HG02623 (cell line): Measurements from ENCODE around the gene AP1M1.

ENCODE experiments used
- ATAC-seq: cut with Tn5 transposase; IDR thresholded peaks from one replicate; pipeline ENCODE4 v1.9.1; 2021; ENCODE audit warnings: moderate library complexity; ENCODE audit not compliant: unreplicated experiment

The AP1M1 gene

DNA sequence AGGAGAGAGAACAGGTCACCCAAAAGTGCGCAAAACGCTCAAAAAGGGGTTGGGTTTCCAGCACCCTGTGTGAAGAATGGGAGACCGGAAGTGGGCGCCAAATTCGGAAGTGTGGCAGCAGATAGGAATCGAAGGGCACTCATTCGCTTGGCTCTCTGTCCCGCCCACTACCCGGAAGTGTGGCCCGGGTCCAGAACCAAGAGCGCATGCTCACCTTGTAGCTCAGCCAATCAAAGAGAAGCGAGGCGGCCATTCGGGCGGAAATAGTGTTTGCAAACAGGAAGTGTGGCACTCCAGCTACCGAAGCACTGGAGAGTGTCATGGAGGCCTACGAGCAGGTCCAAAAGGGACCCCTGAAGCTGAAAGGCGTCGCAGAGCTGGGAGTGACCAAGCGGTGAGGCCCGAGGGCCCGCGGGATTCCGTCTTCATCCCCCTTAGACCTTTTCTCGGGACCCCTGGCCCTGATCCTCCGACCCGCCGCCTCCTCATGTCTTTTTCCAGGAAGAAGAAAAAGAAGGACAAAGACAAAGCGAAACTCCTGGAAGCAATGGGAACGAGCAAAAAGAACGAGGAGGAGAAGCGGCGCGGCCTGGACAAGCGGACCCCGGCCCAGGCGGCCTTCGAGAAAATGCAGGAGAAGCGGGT lies 12.5 kb upstream of the AP1M1 start, which contains the start of gene FAM32A:
Gene FAM32A (plus strand): TSS at position 288 of the 645 bp plus-strand sequence. CDS start 33 bp downstream, at position 321.
- peak; percentile 92 for ATAC-seq

DNA sequence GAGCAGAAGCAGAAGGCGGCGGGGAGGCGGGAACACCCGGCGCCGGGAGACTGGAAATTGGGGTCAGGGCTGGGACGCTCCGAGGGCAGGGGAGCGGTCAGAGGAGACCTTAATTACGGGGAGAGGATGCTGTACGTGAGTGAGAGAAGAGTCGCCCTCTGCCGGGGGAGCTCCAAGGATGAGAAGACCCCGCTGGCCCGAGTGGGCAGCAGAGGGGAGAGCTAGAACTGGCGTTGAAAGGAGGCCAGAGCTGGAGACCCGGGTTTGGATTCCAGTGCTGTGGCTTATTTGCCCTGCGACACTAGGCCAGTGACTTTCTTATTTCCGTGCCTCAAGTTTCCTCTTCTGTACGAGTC lies 12.0 kb upstream of the AP1M1 start:
- ATAC-seq: no peak

DNA sequence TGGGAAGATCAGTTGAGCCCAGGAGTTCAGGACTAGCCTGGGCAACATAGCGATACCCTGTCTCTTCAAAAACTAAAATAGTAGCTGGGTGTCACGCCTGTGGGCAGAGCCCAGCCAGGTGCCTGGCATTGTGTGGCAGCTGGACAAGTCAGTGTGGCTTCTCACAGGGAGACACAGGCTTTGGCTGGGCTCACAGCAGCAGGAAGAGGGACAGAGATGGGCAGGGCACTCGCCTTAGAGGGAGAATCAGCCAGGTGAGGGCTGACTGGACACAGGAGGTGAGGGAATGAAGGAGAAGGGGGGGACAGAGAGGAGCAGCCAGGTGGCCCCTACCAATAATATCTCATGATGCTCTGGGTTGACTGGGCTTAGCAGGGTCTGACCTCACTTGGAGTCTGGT lies 9.2 kb upstream of the AP1M1 start:
- ATAC-seq: no peak

DNA sequence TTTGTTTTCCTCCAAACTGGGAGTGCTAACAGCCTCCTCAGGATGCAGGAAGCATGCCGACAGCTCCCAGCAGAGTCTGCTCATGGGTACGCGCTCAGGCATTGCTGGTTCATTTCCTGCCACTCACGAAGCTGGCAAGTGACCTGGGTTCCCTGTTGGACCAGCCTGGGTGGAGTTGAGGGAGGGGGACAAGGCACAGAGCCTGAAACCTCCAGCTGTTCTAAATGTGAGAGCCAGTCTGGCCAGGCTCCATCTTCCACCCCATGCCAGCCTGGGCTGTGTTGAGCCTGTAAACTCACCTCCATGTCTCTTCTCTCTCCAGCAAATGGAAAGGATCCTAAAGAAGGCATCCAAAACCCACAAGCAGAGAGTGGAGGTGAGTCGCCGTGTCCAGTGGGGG lies 7.5 kb upstream of the AP1M1 start:
- ATAC-seq: no peak

DNA sequence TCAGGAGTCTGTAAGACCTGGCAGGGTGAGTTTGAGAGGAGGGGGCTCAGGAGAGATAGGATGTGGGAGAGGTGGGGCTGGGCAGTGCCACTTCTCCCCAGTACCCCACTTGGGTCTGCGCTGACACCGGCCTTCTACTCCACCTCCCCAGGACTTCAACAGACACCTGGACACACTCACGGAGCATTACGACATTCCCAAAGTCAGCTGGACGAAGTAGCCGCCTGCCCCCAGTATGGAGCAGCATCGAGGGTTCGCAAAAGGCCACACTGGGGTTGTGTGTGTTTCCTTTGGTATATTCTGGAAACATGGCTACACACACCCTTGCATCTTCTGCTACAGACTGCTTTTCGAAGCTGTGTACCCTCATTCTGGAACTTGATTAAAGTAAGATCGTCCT lies 7.0 kb upstream of the AP1M1 start:
- no peak for ATAC-seq

DNA sequence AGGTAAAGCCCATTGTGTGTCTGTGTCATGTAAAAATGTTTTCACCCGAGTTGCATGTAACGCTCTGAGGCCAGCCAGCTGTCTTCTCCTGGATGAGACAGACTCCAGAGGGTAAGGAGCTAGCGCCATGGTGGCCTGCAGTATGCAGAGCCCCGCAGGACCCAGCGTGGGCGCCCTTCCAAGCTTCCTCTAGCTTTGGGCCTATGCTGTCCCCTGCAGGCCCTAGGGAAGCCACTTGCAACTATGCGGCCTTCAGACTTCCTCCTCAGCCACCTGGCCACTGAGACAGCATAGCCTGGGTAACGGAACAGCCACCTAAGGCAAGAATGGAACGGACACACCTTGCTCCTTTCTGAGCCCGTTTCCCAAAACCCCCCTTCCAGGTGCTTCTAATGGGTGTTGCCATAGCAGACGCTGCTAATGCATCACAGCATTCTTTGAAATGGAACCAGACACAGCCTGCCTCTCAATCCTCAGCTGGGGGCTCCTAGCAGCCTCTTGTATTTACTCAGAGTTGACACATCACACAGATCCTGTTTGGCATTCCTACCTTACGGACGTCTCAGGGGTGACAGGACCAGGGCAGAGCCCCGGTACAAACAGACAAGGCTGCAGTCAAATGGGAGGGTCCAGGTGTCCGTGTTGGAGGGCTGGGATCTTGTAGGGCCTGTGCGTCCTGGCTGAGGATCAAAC lies 6.3 kb upstream of the AP1M1 start:
- no peak for ATAC-seq

DNA sequence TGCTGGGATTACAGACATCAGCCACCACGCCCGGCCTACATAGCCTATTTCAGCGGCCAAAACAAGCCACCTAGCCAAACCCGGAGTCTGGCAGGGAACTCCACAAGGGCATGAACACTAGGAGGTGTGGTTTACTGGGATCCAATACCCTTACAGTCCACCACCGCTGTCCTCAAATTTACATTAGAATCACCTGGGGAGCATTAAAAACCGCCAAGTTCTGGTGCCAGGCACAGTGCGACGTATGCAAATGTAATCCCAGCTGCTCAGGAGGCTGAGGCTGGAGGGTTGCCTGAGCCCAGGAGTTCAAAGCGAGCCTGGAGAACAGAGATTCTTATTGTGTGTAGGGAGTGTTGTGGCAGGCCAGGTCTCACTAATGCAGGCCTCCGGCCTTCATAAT lies 4.2 kb upstream of the AP1M1 start:
- ATAC-seq: no peak

DNA sequence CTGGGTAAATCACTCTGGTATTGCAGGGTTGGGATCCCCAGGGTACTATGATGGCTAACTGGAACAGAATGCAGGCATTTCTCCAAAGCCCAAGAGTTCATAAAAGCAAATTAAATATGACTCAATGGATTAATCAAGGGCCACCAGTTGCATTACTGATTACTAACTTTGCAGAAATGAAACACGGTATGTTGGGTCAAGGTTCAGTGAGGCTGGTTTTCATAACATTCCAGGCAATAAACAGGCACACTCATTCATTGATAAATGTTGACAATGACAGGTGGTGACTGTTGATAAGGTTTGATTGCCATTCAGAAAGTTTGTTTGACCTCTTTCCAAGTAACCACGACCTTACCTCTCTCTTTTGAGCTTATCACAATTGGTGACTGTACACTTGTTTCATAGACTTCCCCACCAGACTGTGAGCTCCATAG lies 506 bp upstream of the AP1M1 start:
- ATAC-seq: no peak

DNA sequence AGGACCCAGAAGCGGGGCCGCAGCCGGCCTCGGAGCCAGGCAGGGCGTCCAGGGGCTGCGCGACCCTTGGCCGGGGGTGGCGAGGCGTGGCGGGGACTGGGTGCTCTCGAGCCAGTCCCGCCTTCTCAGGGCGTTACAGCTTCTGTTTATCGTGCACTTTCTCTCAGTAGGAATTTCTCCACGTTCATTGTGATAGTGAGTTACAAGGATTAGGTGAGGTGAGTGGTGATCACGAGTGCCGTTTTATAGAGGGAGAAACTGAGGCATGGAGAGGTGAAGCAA lies 600 bp downstream of the AP1M1 start:
- ATAC-seq: peak; percentile 2

DNA sequence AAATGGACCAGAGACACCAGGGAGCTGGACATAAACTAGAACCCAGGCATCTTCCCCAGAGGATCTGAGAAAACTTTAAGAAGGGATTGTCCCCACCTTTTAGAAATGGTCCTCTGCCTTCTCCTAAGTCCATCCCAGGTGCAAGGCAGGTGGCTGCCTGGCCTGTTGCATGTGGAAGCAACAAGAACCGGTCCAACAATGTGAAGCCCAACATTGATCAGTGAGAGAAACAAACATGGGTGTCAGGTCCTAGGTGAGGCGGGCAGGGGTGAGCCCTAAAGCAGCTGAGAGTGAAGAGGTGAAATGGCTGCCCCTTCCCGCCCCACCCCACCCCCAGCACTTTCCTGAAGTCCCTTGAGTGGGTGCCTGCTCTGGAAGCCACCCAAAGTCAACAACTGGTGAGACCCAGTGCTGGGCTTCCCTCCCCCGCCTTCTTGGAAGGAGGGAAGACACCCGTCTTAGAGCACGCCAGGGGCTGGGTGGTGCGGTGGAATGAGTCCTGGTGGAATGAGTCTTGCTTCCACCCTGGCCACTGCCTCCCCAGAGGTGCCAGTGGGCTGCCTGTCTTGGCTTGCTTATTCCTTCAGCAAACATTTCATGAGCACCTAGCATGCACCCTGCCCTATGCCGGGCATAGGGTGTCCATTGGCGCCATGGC lies 1.7 kb downstream of the AP1M1 start:
- no peak for ATAC-seq

DNA sequence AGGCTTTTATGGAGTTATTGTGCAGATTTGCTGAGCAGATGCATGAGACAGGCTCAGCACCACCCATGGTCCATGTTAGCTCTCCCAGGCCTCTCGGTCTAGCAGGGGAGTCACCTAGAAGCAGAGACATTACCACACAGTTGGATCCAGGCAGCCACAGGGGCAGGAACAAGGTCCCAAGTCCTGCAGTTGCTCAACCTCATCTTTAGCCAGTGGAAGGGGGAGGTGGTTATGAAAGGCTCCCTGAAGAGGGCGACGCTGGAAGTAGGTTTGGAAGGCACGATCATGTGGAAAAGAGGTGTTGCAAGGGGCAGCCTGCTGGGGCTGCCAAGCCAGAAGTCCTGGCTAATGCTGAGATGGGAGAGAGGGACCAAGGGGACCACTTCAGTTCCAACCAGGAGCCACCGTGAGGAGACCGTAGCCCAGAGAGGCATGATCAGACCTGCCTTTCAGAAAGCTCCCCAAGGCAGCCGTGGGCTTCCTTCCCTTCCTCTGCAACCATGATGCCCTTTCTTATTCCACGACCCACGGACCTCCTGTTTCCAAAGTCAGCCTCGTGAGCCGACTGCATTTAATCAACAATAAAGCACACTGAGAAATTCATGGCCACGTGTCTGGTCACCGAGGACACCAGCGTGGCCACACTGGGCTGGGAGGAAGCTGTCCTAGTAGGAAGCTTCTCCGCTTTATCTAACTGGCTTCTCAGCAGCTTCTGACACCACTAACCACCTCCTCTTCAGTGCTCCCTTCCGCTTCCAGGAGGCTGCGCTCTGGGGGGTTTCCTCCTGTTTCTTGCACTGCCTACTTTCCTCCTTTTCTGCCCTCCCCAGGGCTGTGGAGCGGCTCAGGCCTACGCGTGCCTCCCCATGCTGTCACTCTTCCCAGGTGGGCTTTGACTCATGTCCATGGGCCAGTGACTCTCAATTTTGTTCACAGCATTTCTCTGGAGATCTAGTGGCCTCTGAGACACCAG lies 2.6 kb downstream of the AP1M1 start:
- no peak for ATAC-seq

DNA sequence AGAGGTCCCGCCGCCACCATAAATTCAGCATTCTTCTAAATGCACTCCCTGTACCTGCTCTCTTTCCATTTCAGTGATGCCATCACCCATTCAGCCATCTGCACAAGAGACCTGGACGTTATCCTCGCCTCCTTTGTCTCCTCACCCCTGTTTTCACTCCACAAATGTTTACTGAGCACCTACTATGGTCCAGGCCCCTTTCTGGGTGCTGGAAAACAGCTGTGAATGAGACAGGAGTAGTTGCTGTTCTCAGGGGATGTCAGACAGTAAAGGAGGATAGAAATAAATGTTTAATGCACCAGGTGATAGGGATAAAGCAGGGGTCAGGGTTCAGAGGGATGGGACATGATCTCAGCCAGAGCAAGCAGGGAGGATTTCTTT lies 3.3 kb downstream of the AP1M1 start:
- no peak for ATAC-seq

DNA sequence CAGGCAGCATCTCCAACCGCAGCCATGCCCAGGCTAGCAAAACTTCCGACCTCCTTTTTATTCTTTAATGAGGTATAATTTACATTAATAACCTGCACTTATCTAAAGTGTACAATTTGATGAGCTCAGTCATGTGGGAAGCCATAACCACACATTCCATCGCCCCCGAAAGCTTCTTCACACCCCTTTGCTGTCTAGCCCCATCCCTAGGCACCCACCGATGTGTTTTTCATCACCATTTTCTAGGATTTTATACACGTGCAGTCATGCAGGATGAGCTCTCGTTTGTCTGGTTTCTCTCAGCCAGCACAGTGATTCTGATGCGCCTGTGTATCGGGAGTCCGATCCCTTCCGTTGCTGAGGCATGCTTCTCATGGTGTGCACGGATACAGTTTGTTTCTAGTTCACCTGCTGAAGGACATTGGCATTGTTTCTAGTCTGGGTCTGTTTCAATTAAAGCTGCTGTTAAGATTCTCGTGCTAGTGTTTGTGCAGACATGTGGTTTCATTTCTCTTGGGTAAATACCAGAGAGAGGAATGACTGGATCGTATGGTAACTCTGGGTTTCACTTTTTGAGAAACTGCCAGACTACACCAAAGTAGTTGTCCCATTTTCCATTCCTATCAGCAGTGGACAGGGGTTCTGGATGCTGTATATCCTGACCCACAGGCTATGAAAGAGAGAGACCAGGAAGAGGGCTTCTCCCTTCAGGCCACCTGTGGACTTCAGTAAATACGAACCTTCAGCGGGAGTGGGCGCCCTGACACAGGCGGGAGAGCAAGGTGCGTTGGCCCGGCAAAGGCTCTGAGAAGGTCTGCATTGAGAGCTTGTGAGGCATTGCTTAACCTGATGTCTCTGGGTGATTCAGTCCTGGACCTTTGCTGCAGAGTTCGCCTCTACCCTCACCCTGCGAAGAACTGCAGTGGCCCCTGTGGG lies 4.9 kb downstream of the AP1M1 start:
- no peak for ATAC-seq

DNA sequence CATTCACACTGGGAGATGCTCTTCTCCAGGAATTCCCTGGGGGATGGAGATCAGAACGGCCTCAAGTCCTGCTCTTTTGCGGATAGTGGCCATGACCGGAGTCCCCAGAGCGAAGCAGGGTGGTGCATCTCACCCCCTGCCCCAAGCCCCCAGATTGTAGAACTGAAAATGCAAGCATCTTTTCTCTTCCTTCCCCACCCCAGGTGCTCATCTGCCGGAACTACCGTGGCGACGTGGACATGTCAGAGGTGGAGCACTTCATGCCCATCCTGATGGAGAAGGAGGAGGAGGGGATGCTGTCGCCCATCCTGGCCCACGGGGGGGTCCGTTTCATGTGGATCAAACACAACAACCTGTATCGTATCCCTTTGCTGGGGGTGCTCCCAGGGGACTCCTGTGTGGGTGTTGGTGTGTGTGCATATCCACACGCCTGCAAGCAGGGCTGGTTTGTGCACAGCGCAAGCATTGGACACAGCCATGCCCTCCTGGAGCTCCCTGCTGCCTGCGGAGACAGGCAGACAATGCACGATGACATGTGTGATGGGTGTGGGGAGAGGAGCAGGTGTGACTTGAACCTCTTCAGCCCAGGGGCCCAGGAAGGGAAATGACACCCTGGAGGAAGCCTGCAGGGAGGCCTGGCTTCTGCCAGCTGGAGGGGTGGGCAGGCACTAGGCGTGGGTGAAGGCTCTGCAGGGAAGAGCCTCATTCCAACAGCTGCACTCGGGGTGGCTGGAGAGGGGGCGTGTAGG lies 5.7 kb downstream of the AP1M1 start:
- no peak for ATAC-seq

DNA sequence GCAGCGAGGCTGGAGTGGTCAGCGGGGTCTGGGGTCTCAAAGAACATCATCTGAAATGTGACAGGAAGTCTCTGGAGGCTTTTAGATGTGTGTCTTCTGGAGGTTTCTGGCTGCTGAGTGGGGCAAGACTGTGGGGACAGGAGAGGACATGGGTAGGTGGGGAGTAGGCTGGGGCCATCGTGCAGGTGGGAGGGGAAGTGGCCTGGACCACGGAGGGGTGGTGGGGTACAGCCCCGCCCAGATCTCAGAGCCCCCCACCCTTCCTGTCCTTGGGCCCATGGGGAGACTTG lies 6.2 kb downstream of the AP1M1 start:
- ATAC-seq: no peak

DNA sequence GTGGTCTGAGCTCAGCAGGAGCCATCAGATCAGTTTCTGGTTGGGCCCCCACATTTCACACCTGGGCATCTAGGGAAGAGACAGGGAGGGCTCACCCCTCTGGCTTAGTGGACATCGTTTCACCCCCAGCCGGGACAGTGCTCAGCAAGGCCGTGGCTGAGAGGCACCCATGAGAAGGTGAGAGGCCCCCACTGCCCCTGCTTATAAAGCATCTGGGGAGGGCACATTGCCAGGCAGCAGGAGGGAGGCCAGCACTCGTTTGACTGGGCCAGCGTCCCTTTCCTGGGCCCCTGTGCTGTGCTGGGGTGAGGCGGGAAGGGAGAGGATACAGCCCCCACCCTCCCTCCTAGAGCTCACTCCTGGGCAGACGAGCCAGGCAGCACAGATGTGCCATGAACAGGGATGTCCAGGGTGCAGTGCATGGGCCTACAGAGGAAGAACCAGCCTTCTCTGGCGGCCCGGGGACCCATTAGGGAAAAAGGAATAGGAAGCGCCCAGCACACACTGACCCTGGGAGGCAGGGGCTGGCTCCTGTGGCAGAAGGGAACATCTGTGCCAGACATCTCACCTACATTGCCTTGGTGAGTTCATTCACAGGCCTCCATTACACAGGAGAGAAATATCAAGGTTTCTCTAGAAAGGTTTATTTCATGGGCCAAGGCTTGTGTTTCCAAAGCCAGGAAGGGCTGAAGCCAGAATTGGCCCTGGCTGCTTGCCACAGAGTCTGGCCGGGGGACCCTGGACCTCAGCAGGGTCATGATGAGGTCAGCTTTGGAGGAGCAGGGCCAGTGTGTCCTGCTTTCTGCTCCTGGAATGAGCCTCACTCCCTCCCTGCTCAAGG lies 7.7 kb downstream of the AP1M1 start:
- ATAC-seq: no peak

DNA sequence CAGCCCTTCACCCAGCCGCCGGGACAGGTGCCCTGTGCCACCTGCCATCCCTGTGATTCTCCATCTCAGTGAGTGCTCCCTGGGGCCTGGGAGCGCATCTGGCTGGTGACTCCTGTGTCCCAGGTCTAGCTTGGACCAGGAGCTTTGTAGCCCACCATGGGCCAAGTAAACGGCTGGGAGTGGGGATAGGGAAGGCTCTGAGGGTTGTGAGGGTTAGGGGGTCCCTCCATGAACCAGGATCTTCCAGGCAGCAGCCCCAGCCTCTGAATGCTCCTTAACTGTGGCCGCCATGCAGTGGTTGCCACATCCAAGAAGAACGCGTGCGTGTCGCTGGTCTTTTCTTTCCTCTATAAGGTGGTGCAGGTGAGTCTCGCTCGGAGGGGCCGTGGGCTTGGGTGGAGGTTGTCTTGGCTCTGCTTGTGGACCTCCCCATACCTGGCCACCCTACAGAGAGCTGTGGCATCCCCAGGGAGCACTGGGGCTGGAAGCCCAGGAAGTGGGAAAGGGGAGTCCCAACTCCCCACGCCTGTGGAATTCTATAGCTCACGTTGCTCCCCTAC lies 8.4 kb downstream of the AP1M1 start:
- ATAC-seq: no peak

DNA sequence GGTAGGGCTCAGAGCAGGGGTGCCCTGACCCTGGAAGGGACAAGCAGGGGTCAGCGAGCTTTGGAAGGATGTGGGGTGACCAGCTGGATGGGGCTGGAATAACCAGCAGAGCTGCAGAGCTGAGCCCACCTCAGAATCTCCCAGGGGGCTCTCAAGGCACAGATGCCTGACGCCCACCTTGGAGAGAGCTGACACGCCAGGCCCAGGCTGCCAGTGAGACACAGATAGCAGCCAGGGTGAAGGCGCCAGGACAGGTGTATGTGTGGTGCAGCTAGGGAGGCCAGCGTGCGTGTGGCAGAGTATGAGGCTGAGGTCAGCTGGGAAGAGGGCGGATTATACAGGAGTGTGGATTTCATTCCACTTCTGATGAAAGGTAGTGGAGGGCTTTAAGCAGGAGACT lies 8.9 kb downstream of the AP1M1 start:
- no peak for ATAC-seq

DNA sequence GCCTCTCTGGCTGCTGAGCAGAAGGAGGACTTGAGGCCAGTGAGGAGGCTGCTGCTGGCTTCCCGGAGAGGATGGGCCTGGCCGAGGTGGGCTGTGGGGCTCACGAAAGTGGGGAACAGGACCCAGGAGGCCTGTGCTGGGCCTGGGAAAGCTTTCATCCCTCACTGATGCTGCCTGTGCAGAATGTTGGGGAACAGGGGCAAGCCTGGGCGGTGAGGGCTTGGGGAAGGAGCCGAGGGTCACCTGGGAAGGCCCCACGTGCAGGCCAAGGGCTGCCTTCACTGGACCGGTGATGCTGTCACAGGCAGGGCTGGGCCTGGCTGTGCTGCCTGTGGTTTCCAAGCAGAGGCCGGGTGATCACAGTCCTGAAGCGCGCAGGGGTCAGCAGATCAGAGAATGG lies 9.4 kb downstream of the AP1M1 start:
- no peak for ATAC-seq
